Osteocyte (in vitro differentiated cells): ENCODE measurements around the gene LSM4. TPM values are rescaled to one million over a fixed set of nuclear protein-coding genes. Genes with fewer than 3 reads are reported as not detected.

Experiments
- DNase-seq: peaks from one replicate; pipeline ENCODE4 v3.0.0; 2021; ENCODE audit warnings: mixed read lengths; ENCODE audit not compliant: unreplicated experiment; ENCODE audit errors: extremely low spot score
- H3K27ac Mint-ChIP-seq: one replicate; pipeline ENCODE4 v1.8.0; 2021; ENCODE audit warnings: mild to moderate bottlenecking, mixed read lengths; ENCODE audit not compliant: unreplicated experiment
- H3K27me3 Mint-ChIP-seq: one replicate; pipeline ENCODE4 v1.8.0; 2021; ENCODE audit warnings: mixed read lengths; ENCODE audit not compliant: unreplicated experiment
- H3K36me3 Mint-ChIP-seq: one replicate; pipeline ENCODE4 v1.8.0; 2021; ENCODE audit warnings: mixed read lengths; ENCODE audit not compliant: unreplicated experiment
- H3K4me1 Mint-ChIP-seq: one replicate; pipeline ENCODE4 v1.8.0; 2021; ENCODE audit warnings: mixed read lengths; ENCODE audit not compliant: unreplicated experiment
- H3K4me3 Mint-ChIP-seq: one replicate; pipeline ENCODE4 v1.8.0; 2021; ENCODE audit warnings: mild to moderate bottlenecking, moderate library complexity, mixed read lengths; ENCODE audit not compliant: unreplicated experiment
- H3K9me3 Mint-ChIP-seq: one replicate; pipeline ENCODE4 v1.8.0; 2021; ENCODE audit warnings: mixed read lengths; ENCODE audit not compliant: unreplicated experiment
- total RNA-seq: library from RNA; stranded (reverse); gene quantifications from 2 replicates; pipeline ENCODE4 v1.2.1, GENCODE V29; 2021
- TF ChIP-seq, protein P1 (sequence below): fragments of 200-600 bp; sonication (generic); IDR thresholded peaks from 2 replicates; pipeline ENCODE4 v1.5.0; 2021; ENCODE audit warnings: antibody characterized with exemption, mild to moderate bottlenecking, moderate library complexity

Gene LSM4
- total RNA-seq, 1 donor from 2014 or later, result 92.1 TPM

GRCh38 chr19:18278521-18279265 lies 44.2 kb downstream of the LSM4 start:
- no peak for DNase-seq
- peaks cover 57% of the 10 kb centered on the region for H3K4me1 Mint-ChIP-seq
- H3K36me3 Mint-ChIP-seq, result peaks cover 17% of the 10 kb centered on the region

DNA sequence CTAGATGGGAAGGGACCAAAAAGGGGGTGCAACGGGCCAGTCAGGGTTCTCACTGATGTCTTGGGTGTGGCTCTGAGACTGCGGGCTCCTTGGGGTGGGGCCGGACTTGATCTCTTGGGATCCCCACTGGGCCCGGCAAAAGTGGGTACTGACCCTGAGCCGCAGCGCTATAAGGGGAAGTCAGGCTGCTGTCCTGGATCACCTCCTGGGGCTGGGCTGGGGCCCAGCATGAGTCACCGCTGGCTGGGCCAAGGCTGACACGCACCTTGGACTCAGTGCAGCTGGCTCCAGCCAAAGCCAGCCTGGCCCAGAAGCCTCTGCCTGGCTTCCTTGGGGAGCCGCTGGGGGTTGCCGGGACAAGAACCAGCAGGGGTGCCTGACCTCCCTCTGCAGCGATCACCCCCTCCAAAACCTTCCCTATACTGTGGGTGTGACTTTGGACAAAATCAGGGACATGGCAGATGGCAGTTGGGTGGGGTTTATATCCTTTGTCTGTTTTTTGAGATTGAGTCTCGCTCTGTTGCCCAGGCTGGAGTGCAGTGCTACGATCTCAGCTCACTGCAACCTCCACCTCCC lies 48.0 kb downstream of the LSM4 start:
- peaks cover 14% of the 10 kb centered on the region for H3K36me3 Mint-ChIP-seq
- no peaks in the 10 kb centered on the region for H3K9me3 Mint-ChIP-seq
- H3K27ac Mint-ChIP-seq, result peak overlapping the region; percentile 89
- H3K4me1 Mint-ChIP-seq, result peaks cover 50% of the 10 kb centered on the region
- peak overlapping the region; percentile 40 for H3K4me3 Mint-ChIP-seq
- TF ChIP-seq, protein P1, sequence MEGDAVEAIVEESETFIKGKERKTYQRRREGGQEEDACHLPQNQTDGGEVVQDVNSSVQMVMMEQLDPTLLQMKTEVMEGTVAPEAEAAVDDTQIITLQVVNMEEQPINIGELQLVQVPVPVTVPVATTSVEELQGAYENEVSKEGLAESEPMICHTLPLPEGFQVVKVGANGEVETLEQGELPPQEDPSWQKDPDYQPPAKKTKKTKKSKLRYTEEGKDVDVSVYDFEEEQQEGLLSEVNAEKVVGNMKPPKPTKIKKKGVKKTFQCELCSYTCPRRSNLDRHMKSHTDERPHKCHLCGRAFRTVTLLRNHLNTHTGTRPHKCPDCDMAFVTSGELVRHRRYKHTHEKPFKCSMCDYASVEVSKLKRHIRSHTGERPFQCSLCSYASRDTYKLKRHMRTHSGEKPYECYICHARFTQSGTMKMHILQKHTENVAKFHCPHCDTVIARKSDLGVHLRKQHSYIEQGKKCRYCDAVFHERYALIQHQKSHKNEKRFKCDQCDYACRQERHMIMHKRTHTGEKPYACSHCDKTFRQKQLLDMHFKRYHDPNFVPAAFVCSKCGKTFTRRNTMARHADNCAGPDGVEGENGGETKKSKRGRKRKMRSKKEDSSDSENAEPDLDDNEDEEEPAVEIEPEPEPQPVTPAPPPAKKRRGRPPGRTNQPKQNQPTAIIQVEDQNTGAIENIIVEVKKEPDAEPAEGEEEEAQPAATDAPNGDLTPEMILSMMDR, result no peak
- H3K27me3 Mint-ChIP-seq, result no peaks in the 10 kb centered on the region
- DNase-seq, result peak; percentile 93

More at GRCh38 chr19:18278521-18279265, 44.2 kb downstream of the LSM4 start:
- TF ChIP-seq, protein P1, result peak; percentile 50
- Mint-ChIP-seq H3K27me3 (no peaks in the 10 kb centered on the region), H3K27ac (peak overlapping the region; percentile 99), H3K4me3 (peak overlapping the region; percentile 94), H3K9me3 (no peaks in the 10 kb centered on the region)

GRCh38 chr19:18274219-18274780 lies 48.6 kb downstream of the LSM4 start, which contains the start of gene IQCN:
IQCN (minus strand) TSS chr19:18274452; CDS start chr19:18269478, 4,974 bp downstream.
- Mint-ChIP-seq H3K9me3 (no peaks in the 10 kb centered on the region), H3K36me3 (peaks cover 8% of the 10 kb centered on the region), H3K4me3 (peak within 1 kb of the TSS; percentile 40), H3K4me1 (peaks cover 49% of the 10 kb centered on the region), H3K27me3 (no peaks in the 10 kb centered on the region), H3K27ac (peak within 1 kb of the TSS; percentile 89)
- TF ChIP-seq, protein P1, result no peak
- no peak for DNase-seq

DNA sequence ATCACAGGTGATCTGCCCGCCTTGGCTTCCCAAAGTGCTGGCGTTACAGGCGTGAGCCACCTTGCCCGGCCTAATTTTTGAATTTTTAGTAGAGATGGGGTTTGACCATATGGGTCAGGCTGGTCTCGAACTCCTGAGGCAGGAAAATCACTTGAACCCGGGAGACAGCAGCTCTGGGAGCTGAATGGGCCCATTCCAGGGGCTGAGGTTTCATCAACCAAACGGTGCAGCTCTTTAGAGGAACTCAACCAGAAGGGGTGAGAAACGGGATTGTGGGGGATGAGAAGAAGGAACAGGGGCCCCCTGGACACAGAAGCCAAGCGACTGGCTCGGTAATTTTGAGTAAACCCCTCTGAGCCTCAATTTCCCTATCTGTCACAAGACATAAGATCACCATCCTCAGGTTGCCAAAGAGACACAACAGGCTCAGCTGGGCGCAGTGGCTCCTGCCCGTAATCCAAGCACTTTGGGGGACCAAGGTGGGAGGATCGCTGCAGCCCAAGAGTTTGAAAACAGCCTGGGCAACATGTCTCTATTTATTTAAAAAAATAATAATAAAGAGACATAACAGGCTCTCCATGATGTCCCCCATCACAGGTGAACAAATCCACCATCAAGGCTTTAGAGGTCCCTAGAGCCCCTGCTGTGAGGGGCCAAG lies 49.2 kb downstream of the LSM4 start:
- Mint-ChIP-seq H3K27ac (peak overlapping the region; percentile 89), H3K36me3 (peaks cover 6% of the 10 kb centered on the region), H3K4me1 (peaks cover 43% of the 10 kb centered on the region), H3K4me3 (no peak overlapping the region), H3K27me3 (no peaks in the 10 kb centered on the region), H3K9me3 (no peaks in the 10 kb centered on the region)
- TF ChIP-seq, protein P1, result no peak
- no peak for DNase-seq
